Stimulated activated CD8-positive, alpha-beta memory T cell treated with anti-CD3 and anti-CD28 coated beads, Interleukin-4, amount 100 ng/mL, for 24 hours (primary cell): ENCODE data around the gene EEFSEC.
A peak's percentile ranks its signal among the peaks of the same experiment; 100 is the strongest.

Experiments
- DNase-seq: peaks from one replicate; pipeline ENCODE4 v3.0.0-alpha.2; 2020; ENCODE audit warnings: low read depth

Gene EEFSEC

GRCh38 chr3:128412180-128413002 is 259.1 kb downstream of the EEFSEC start:
- DNase-seq: no peak

GRCh38 chr3:128413003-128413370 is 259.7 kb downstream of the EEFSEC start:
- no peak for DNase-seq

GRCh38 chr3:128413413-128414205 is 260.3 kb downstream of the EEFSEC start:
- no peak for DNase-seq

GRCh38 chr3:128415200-128415772 is 262.0 kb downstream of the EEFSEC start:
- no peak for DNase-seq

GRCh38 chr3:128415773-128416577 is 262.7 kb downstream of the EEFSEC start:
- no peak for DNase-seq

GRCh38 chr3:128416578-128417211 is 263.4 kb downstream of the EEFSEC start:
- DNase-seq: no peak

- DNase-seq: no peak
Measured at GRCh38 chr3:128418900-128419299, 265.6 kb downstream of the EEFSEC start.

GRCh38 chr3:128419311-128419710 is 266.0 kb downstream of the EEFSEC start:
- no peak for DNase-seq

- DNase-seq: no peak
Measured at GRCh38 chr3:128420289-128420688, 267.0 kb downstream of the EEFSEC start.

GRCh38 chr3:128420720-128421438 is 267.6 kb downstream of the EEFSEC start:
- DNase-seq: no peak

GRCh38 chr3:128421439-128421836 is 268.2 kb downstream of the EEFSEC start:
- DNase-seq: no peak

- no peak for DNase-seq
Measured at GRCh38 chr3:128421966-128422365, 268.7 kb downstream of the EEFSEC start.

- DNase-seq: no peak
Measured at GRCh38 chr3:128422762-128423524, 269.7 kb downstream of the EEFSEC start.

- DNase-seq: no peak
Measured at GRCh38 chr3:128423525-128424147, 270.4 kb downstream of the EEFSEC start.

- no peak for DNase-seq
Measured at GRCh38 chr3:128424508-128425069, 271.3 kb downstream of the EEFSEC start.

GRCh38 chr3:128425142-128425845 is 272.0 kb downstream of the EEFSEC start:
- no peak for DNase-seq

- DNase-seq: no peak
Measured at GRCh38 chr3:128425846-128426127, 272.5 kb downstream of the EEFSEC start.

GRCh38 chr3:128426128-128426921 is 273.0 kb downstream of the EEFSEC start:
- peak; percentile 36 for DNase-seq
